Liver (tissue), 9 donors: ENCODE measurements around the gene TMEM120A. TPM values are rescaled to one million over a fixed set of nuclear protein-coding genes. Genes with fewer than 3 reads are reported as not detected.

Experiments used
- DNase-seq: peaks from one replicate; pipeline ENCODE4 v3.0.0-alpha.2; 2017; ENCODE audit warnings: low spot score
- H3K27ac ChIP-seq, 2 donors: one replicate each; pipeline ENCODE4 v1.7.0; 2013; ENCODE audit warnings: inconsistent platforms in 2 of 2, low read length in 2 of 2, control low read depth in 1 of 2, low read depth in 1 of 2, mild to moderate bottlenecking in 1 of 2
- H3K27me3 ChIP-seq, 4 donors: one replicate each; pipeline versions ENCODE4 v1.6.1 to v1.7.0; 2013; ENCODE audit warnings: low read length in 3 of 4, inconsistent platforms in 1 of 4, mild to moderate bottlenecking in 1 of 4, moderate library complexity in 1 of 4; ENCODE audit not compliant: control insufficient read depth in 4 of 4, insufficient read depth in 4 of 4
- H3K36me3 ChIP-seq, 4 donors: one replicate each; pipeline versions ENCODE4 v1.6.1 to v1.7.0; 2013; ENCODE audit warnings: low read length in 3 of 4, mild to moderate bottlenecking in 3 of 4, low read depth in 1 of 4, moderate library complexity in 1 of 4; ENCODE audit not compliant: control insufficient read depth in 4 of 4, insufficient read depth in 3 of 4
- H3K4me1 ChIP-seq, 4 donors: one replicate each; pipeline versions ENCODE4 v1.6.1 to v1.7.0; 2013; ENCODE audit warnings: low read length in 3 of 4, mild to moderate bottlenecking in 3 of 4, moderate library complexity in 1 of 4; ENCODE audit not compliant: control insufficient read depth in 4 of 4, insufficient read depth in 4 of 4
- H3K4me3 ChIP-seq, 3 donors: one replicate each; pipeline versions ENCODE4 v1.6.1 to v1.7.0; 2013; ENCODE audit warnings: low read length in 3 of 3, control low read depth in 1 of 3, low read depth in 1 of 3, mild to moderate bottlenecking in 1 of 3
- H3K9ac ChIP-seq, 2 donors: one replicate each; pipeline ENCODE4 v1.7.0; 2013; ENCODE audit warnings: low read length in 2 of 2, mild to moderate bottlenecking in 2 of 2, moderate library complexity in 2 of 2, control low read depth in 1 of 2, low read depth in 1 of 2
- H3K9me3 ChIP-seq, 4 donors: one replicate each; pipeline versions ENCODE4 v1.6.1 to v1.7.0; 2013; ENCODE audit warnings: low read length in 3 of 4; ENCODE audit not compliant: control insufficient read depth in 4 of 4
- EGR1 ChIP-seq, 2 donors: IDR thresholded peaks; 2 replicates each; pipeline ENCODE4 v1.6.1; 2016 to 2018; ENCODE audit warnings: antibody characterized with exemption in 2 of 2, low read depth in 2 of 2
- FOXA1 ChIP-seq: IDR thresholded peaks from 2 replicates; pipeline ENCODE4 v1.6.1; 2016; ENCODE audit warnings: antibody characterized with exemption
- FOXA2 ChIP-seq: IDR thresholded peaks from 2 replicates; pipeline ENCODE4 v1.6.1; 2016; ENCODE audit warnings: antibody characterized with exemption
- GABPA ChIP-seq, 2 donors: IDR thresholded peaks in 1 of 2; conservative IDR thresholded peaks in 1 of 2; 2 replicates each; pipeline ENCODE4 v1.6.1; 2016; ENCODE audit warnings: antibody characterized with exemption in 2 of 2, mild to moderate bottlenecking in 1 of 2, moderate library complexity in 1 of 2
- HNF4A ChIP-seq, 2 donors: conservative IDR thresholded peaks; 2 replicates each; pipeline ENCODE4 v1.6.1; 2016; ENCODE audit warnings: antibody characterized with exemption in 2 of 2, mild to moderate bottlenecking in 2 of 2
- HNF4G ChIP-seq: IDR thresholded peaks from 2 replicates; pipeline ENCODE4 v1.6.1; 2016; ENCODE audit warnings: antibody characterized with exemption
- JUND ChIP-seq, 2 donors: IDR thresholded peaks; 2 replicates each; pipeline ENCODE4 v1.6.1; 2016; ENCODE audit warnings: antibody characterized with exemption in 2 of 2
- RXRA ChIP-seq, 2 donors: IDR thresholded peaks; 2 replicates each; pipeline ENCODE4 v1.6.1; 2017 to 2018; ENCODE audit warnings: antibody characterized with exemption in 2 of 2, mild to moderate bottlenecking in 1 of 2
- SP1 ChIP-seq: IDR thresholded peaks from 2 replicates; pipeline ENCODE4 v1.6.1; 2018; ENCODE audit warnings: antibody characterized with exemption, mild to moderate bottlenecking
- TAF1 ChIP-seq: conservative IDR thresholded peaks from 2 replicates; pipeline ENCODE4 v1.6.1; 2016; ENCODE audit warnings: antibody characterized with exemption, mild to moderate bottlenecking
- YY1 ChIP-seq: IDR thresholded peaks from 2 replicates; pipeline ENCODE4 v1.6.1; 2016; ENCODE audit warnings: antibody characterized with exemption, mild to moderate bottlenecking
- WGBS: extraction: QIAGEN DNeasy Blood & Tissue Kit; methylation state at CpG from one replicate; pipeline ENCODE4 v1.1.7; 2013; 5-methylcytosine and 5-hydroxymethylcytosine counted together
- polyA plus RNA-seq, 2 donors: library from polyadenylated mRNA; stranded (reverse) in 1 of 2; unstranded in 1 of 2; fragments of 200-250 nt in 1 of 2; fragments of >200 nt in 1 of 2; fragmentation: Nextera tagmentation in 1 of 2; extraction: Ambion mirVana in 1 of 2; gene quantifications; one replicate each; pipeline versions ENCODE4 v1.2.1 to v1.2.3, GENCODE V29; 2013 to 2015
- total RNA-seq, 2 donors: library from RNA; depleted of rRNA; stranded (reverse); fragments of >200 nt; gene quantifications; one replicate each; pipeline ENCODE4 v1.2.3, GENCODE V29; 2014
- TF ChIP-seq, protein P1 (sequence below): IDR thresholded peaks from 2 replicates; pipeline ENCODE4 v1.6.1; 2016; ENCODE audit warnings: antibody characterized with exemption
- TF ChIP-seq, protein P2 (sequence below): fragments of 150-350 bp; IDR thresholded peaks from 2 replicates; pipeline ENCODE4 v1.5.1; 2017; ENCODE audit warnings: improper control_type of control experiment, low read depth, low read length; ENCODE audit not compliant: missing input control
- TF ChIP-seq, protein P3 (sequence below): IDR thresholded peaks from 2 replicates; pipeline ENCODE4 v1.6.1; 2016; ENCODE audit warnings: antibody characterized with exemption, mild to moderate bottlenecking
- TF ChIP-seq, protein P4 (sequence below): IDR thresholded peaks from 2 replicates; pipeline ENCODE4 v1.6.1; 2016; ENCODE audit warnings: antibody characterized with exemption
- donor health status: healthy.
- donor health status: healthy.
- donor health status: healthy.
- donor health status: healthy.
- donor health status: healthy.

The TMEM120A gene
- total and polyA plus RNA-seq, 4 donors: 18.7 to 73.9 (median 32.1) TPM

DNA sequence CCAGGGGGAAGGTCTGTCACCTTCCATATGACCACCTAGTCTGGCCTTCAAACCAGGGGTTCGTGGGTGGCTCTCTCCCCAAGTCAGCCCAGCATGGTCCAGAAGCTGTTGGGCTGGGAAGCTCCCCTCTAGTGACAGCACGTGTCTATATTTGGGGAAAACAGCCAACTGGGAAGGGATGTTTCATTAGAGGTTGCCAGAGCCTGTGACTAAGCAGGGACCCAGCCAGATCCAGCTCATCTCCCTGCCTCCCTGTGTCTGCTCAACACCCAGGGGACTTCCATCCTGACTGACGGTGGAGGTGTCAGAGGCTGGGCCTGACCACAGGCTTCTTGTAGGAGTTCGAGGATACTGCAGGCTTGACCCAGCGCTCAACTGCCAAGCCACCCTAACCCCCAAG, 42.9 kb upstream of the TMEM120A start:
- Histone ChIP-seq H3K27ac (no peak overlapping the region), H3K4me1 (no peaks in the 10 kb centered on the region), H3K27me3 (no peaks in the 10 kb centered on the region), H3K9me3 (no peaks in the 10 kb centered on the region), H3K36me3 (peaks cover 0 to 2% (median 0%) of the 10 kb centered on the region in 4 donors), H3K9ac (no peak overlapping the region), H3K4me3 (no peak overlapping the region)
- no peak for DNase-seq
- WGBS: 80% methylated on average over 5 of the region's 5 CpGs
- TF ChIP-seq GABPA (IDR thresholded peaks at IDR 0.05 in 1 of 2, conservative IDR thresholded peaks at IDR 0.05 in 1 of 2) (no peak), SP1 (no peak), FOXA2 (no peak), JUND (IDR thresholded peaks at IDR 0.05) (no peak)
- TF ChIP-seq, protein P1, sequence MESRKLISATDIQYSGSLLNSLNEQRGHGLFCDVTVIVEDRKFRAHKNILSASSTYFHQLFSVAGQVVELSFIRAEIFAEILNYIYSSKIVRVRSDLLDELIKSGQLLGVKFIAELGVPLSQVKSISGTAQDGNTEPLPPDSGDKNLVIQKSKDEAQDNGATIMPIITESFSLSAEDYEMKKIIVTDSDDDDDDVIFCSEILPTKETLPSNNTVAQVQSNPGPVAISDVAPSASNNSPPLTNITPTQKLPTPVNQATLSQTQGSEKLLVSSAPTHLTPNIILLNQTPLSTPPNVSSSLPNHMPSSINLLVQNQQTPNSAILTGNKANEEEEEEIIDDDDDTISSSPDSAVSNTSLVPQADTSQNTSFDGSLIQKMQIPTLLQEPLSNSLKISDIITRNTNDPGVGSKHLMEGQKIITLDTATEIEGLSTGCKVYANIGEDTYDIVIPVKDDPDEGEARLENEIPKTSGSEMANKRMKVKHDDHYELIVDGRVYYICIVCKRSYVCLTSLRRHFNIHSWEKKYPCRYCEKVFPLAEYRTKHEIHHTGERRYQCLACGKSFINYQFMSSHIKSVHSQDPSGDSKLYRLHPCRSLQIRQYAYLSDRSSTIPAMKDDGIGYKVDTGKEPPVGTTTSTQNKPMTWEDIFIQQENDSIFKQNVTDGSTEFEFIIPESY: no peak
- TF ChIP-seq, protein P2, sequence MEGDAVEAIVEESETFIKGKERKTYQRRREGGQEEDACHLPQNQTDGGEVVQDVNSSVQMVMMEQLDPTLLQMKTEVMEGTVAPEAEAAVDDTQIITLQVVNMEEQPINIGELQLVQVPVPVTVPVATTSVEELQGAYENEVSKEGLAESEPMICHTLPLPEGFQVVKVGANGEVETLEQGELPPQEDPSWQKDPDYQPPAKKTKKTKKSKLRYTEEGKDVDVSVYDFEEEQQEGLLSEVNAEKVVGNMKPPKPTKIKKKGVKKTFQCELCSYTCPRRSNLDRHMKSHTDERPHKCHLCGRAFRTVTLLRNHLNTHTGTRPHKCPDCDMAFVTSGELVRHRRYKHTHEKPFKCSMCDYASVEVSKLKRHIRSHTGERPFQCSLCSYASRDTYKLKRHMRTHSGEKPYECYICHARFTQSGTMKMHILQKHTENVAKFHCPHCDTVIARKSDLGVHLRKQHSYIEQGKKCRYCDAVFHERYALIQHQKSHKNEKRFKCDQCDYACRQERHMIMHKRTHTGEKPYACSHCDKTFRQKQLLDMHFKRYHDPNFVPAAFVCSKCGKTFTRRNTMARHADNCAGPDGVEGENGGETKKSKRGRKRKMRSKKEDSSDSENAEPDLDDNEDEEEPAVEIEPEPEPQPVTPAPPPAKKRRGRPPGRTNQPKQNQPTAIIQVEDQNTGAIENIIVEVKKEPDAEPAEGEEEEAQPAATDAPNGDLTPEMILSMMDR: no peak

- Histone ChIP-seq H3K9me3 (no peaks in the 10 kb centered on the region), H3K9ac (no peak overlapping the region), H3K4me3 (no peak overlapping the region), H3K27me3 (no peaks in the 10 kb centered on the region), H3K27ac (no peak overlapping the region), H3K4me1 (no peaks in the 10 kb centered on the region), H3K36me3 (peaks cover under 1 to 3% (median 2%) of the 10 kb centered on the region in 4 donors)
- no peak for TF ChIP-seq RXRA (IDR thresholded peaks at IDR 0.05)
- TF ChIP-seq, protein P3, sequence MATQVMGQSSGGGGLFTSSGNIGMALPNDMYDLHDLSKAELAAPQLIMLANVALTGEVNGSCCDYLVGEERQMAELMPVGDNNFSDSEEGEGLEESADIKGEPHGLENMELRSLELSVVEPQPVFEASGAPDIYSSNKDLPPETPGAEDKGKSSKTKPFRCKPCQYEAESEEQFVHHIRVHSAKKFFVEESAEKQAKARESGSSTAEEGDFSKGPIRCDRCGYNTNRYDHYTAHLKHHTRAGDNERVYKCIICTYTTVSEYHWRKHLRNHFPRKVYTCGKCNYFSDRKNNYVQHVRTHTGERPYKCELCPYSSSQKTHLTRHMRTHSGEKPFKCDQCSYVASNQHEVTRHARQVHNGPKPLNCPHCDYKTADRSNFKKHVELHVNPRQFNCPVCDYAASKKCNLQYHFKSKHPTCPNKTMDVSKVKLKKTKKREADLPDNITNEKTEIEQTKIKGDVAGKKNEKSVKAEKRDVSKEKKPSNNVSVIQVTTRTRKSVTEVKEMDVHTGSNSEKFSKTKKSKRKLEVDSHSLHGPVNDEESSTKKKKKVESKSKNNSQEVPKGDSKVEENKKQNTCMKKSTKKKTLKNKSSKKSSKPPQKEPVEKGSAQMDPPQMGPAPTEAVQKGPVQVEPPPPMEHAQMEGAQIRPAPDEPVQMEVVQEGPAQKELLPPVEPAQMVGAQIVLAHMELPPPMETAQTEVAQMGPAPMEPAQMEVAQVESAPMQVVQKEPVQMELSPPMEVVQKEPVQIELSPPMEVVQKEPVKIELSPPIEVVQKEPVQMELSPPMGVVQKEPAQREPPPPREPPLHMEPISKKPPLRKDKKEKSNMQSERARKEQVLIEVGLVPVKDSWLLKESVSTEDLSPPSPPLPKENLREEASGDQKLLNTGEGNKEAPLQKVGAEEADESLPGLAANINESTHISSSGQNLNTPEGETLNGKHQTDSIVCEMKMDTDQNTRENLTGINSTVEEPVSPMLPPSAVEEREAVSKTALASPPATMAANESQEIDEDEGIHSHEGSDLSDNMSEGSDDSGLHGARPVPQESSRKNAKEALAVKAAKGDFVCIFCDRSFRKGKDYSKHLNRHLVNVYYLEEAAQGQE: no peak
- TF ChIP-seq, protein P4, sequence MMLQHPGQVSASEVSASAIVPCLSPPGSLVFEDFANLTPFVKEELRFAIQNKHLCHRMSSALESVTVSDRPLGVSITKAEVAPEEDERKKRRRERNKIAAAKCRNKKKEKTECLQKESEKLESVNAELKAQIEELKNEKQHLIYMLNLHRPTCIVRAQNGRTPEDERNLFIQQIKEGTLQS: no peak
- TF ChIP-seq TAF1: no peak
- TF ChIP-seq, protein P2: no peak
- TF ChIP-seq HNF4A (conservative IDR thresholded peaks at IDR 0.05): no peak
- TF ChIP-seq JUND (IDR thresholded peaks at IDR 0.05): no peak
- no peak for TF ChIP-seq HNF4G
- no peak for TF ChIP-seq GABPA (IDR thresholded peaks at IDR 0.05 in 1 of 2, conservative IDR thresholded peaks at IDR 0.05 in 1 of 2)
- no peak for TF ChIP-seq FOXA2
- no peak for TF ChIP-seq EGR1 (IDR thresholded peaks at IDR 0.05; ENCODE audit: low read depth in 2 of 2)
- no peak for TF ChIP-seq FOXA1
- no peak for TF ChIP-seq YY1
- TF ChIP-seq, protein P1: no peak
- DNase-seq: no peak
- WGBS: 91% methylated on average over 1 of the region's 1 CpG
Observed at GRCh38 chr7:76031964-76032363, 37.6 kb upstream of the TMEM120A start.
